ENCODE results near the gene SND1.
A peak's percentile ranks its signal among the peaks of the same experiment; 100 is the strongest.

The SND1 gene

GRCh38 chr7:128115821-128116723, 464.1 kb downstream of the SND1 start:
- DNase-seq (ENCODE audit: low read depth) = no peak

- DNase-seq (ENCODE audit: low read depth) = no peak
Observed at GRCh38 chr7:128116740-128117139, 464.7 kb downstream of the SND1 start.

GRCh38 chr7:128117691-128118090, 465.7 kb downstream of the SND1 start:
- no peak for DNase-seq (ENCODE audit: low read depth)

GRCh38 chr7:128119036-128119435, 467.0 kb downstream of the SND1 start:
- no peak for DNase-seq (ENCODE audit: low read depth)

GRCh38 chr7:128120116-128120515, 468.1 kb downstream of the SND1 start:
- no peak for DNase-seq (ENCODE audit: low read depth)

GRCh38 chr7:128120976-128121490, 469.0 kb downstream of the SND1 start:
- DNase-seq (ENCODE audit: low read depth) = no peak

GRCh38 chr7:128121711-128122530, 469.9 kb downstream of the SND1 start:
- no peak for DNase-seq (ENCODE audit: low read depth)

GRCh38 chr7:128122576-128123290, 470.7 kb downstream of the SND1 start:
- DNase-seq (ENCODE audit: low read depth) = no peak

GRCh38 chr7:128123291-128124037, 471.5 kb downstream of the SND1 start:
- no peak for DNase-seq (ENCODE audit: low read depth)

- DNase-seq (ENCODE audit: low read depth) = no peak
Observed at GRCh38 chr7:128124786-128125185, 472.8 kb downstream of the SND1 start.

- DNase-seq (ENCODE audit: low read depth) = no peak
Observed at GRCh38 chr7:128125816-128126215, 473.8 kb downstream of the SND1 start.

GRCh38 chr7:128128401-128128800, 476.4 kb downstream of the SND1 start:
- DNase-seq (ENCODE audit: low read depth) = no peak

- no peak for DNase-seq (ENCODE audit: low read depth)
Observed at GRCh38 chr7:128129224-128129864, 477.4 kb downstream of the SND1 start.

GRCh38 chr7:128131115-128131514, 479.1 kb downstream of the SND1 start:
- DNase-seq (ENCODE audit: low read depth) = no peak

GRCh38 chr7:128131731-128132130, 479.7 kb downstream of the SND1 start:
- no peak for DNase-seq (ENCODE audit: low read depth)

- DNase-seq (ENCODE audit: low read depth) = no peak
Observed at GRCh38 chr7:128132426-128133069, 480.6 kb downstream of the SND1 start.

- DNase-seq (ENCODE audit: low read depth) = no peak
Observed at GRCh38 chr7:128135159-128135514, 483.1 kb downstream of the SND1 start.

- DNase-seq (ENCODE audit: low read depth) = peak; percentile 17
Observed at GRCh38 chr7:128135515-128136214, 483.7 kb downstream of the SND1 start.

- no peak for DNase-seq (ENCODE audit: low read depth)
Observed at GRCh38 chr7:128136215-128136597, 484.2 kb downstream of the SND1 start.

GRCh38 chr7:128137181-128137580, 485.2 kb downstream of the SND1 start:
- no peak for DNase-seq (ENCODE audit: low read depth)

Data from stimulated activated CD8-positive, alpha-beta memory T cell treated with anti-CD3 and anti-CD28 coated beads, Interleukin-12 subunit alpha, Interleukin-12 subunit beta, amount 100 ng/mL, for 1 hour (primary cell).